HEK293 (cell line): ENCODE results near the gene RAD54L.

Experiments
- MZF1 ChIP-seq: fragments of 450-650 bp; formaldehyde crosslinking; IDR thresholded peaks from 2 replicates; pipeline ENCODE4 v1.5.1; 2017; ENCODE audit warnings: missing biosample characterization, missing genetic modification characterization, borderline replicate concordance
- ZNF24 ChIP-seq: fragments of 450-650 bp; formaldehyde crosslinking; IDR thresholded peaks from 2 replicates; pipeline ENCODE4 v1.5.1; 2016; ENCODE audit warnings: missing biosample characterization, missing genetic modification characterization
- ZNF311 ChIP-seq: fragments of 450-650 bp; formaldehyde crosslinking; IDR thresholded peaks from 2 replicates; pipeline ENCODE4 v1.5.1; 2017; ENCODE audit warnings: missing biosample characterization, missing genetic modification characterization, borderline replicate concordance
- ZNF621 ChIP-seq: fragments of 450-650 bp; formaldehyde crosslinking; IDR thresholded peaks from 2 replicates; pipeline ENCODE4 v1.5.1; 2017; ENCODE audit warnings: missing biosample characterization, missing genetic modification characterization

DNA sequence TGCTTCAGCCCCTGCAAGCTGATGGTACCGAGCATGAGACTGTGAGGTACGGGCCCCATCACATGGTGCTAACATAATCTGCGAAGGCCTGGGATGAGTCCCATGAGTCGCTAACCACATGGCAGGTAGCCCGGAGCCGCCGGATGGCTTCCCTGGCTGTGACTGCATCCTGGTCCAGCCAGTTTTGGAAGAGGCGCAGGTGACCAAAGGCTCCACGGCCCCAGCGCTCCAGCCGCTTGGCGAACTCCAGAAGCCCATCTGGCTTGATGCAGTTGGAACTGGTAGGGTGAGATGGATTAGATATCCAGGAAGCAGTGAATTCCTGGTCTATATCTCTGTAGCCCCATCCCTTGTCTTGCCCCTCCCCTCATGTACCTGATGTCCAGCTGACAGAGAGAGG, 31.2 kb downstream of the RAD54L start:
- TF ChIP-seq ZNF311 (no peak), MZF1 (no peak), ZNF621 (tag by site-specific recombination) (no peak), ZNF24 (tag by site-specific recombination) (no peak)
